CD4-positive, alpha-beta memory T cell (primary cell): ENCODE results near the gene NDUFS1. TPM values are rescaled to one million over a fixed set of nuclear protein-coding genes. Genes with fewer than 3 reads are reported as not detected.
"Not testable (repeated sequence)": the region's sequence is repeated elsewhere in the genome, so short reads cannot be mapped to it uniquely, and the experiment has no call there.

Source experiments
- CTCF ChIA-PET: fragments of 350-600 bp; sonication (Branson Sonifier 250); formaldehyde crosslinking; loops from one replicate; lab custom pipeline; 2021; ENCODE audit warnings: inconsistent platforms; ENCODE audit not compliant: partially characterized antibody; lab: Charles Lee
- POLR2A ChIA-PET: fragments of 350-600 bp; sonication (Branson Sonifier 250); formaldehyde crosslinking; loops from one replicate; lab custom pipeline; 2021; ENCODE audit not compliant: partially characterized antibody; lab: Charles Lee
- DNase-seq, 5 donors: peaks; one replicate each; pipeline versions ENCODE4 v3.0.0 to v3.0.0-alpha.2; 2020 to 2022; ENCODE audit warnings: mixed read lengths in 1 of 5
- H3K27ac ChIP-seq: one replicate; pipeline ENCODE4 v1.7.0; 2013; ENCODE audit warnings: low read depth, low read length
- H3K27me3 ChIP-seq: 2 replicates; pipeline ENCODE4 v1.7.0; 2013; ENCODE audit warnings: mild to moderate bottlenecking, low read length, moderate library complexity; ENCODE audit not compliant: insufficient read depth
- H3K36me3 ChIP-seq: 2 replicates; pipeline ENCODE4 v1.7.0; 2013; ENCODE audit warnings: mild to moderate bottlenecking, low read length, moderate library complexity; ENCODE audit not compliant: insufficient read depth
- H3K4me1 ChIP-seq: 2 replicates; pipeline ENCODE4 v1.7.0; 2013; ENCODE audit warnings: mild to moderate bottlenecking, low read length, moderate library complexity; ENCODE audit not compliant: insufficient read depth
- H3K4me3 ChIP-seq, 2 donors: one replicate each; pipeline ENCODE4 v1.7.0; 2013; ENCODE audit warnings: low read length in 2 of 2, mild to moderate bottlenecking in 1 of 2
- H3K9me3 ChIP-seq, 2 donors: one replicate each; pipeline ENCODE4 v1.7.0; 2013; ENCODE audit warnings: low read length in 2 of 2, control low read depth in 1 of 2; ENCODE audit not compliant: control insufficient read depth in 1 of 2
- H3K27ac Mint-ChIP-seq, 7 donors: one replicate each; pipeline ENCODE4 v1.8.0; 2020 to 2021; ENCODE audit warnings: mixed read lengths in 7 of 7, mild to moderate bottlenecking in 6 of 7, inconsistent platforms in 3 of 7, moderate library complexity in 3 of 7
- H3K27me3 Mint-ChIP-seq, 2 donors: one replicate each; pipeline ENCODE4 v1.8.0; 2020 to 2021; ENCODE audit warnings: mixed read lengths in 2 of 2
- H3K36me3 Mint-ChIP-seq, 2 donors: one replicate each; pipeline ENCODE4 v1.8.0; 2020 to 2021; ENCODE audit warnings: mixed read lengths in 2 of 2, inconsistent platforms in 1 of 2, mild to moderate bottlenecking in 1 of 2
- H3K4me1 Mint-ChIP-seq, 4 donors: one replicate each; pipeline ENCODE4 v1.8.0; 2020 to 2021; ENCODE audit warnings: mixed read lengths in 4 of 4, mild to moderate bottlenecking in 1 of 4
- H3K4me3 Mint-ChIP-seq, 8 donors: one replicate each; pipeline ENCODE4 v1.8.0; 2020 to 2021; ENCODE audit warnings: mixed read lengths in 8 of 8, mild to moderate bottlenecking in 7 of 8, moderate library complexity in 6 of 8, inconsistent platforms in 3 of 8
- H3K9me3 Mint-ChIP-seq, 8 donors: one replicate each; pipeline ENCODE4 v1.8.0; 2020 to 2021; ENCODE audit warnings: mixed read lengths in 8 of 8, mild to moderate bottlenecking in 5 of 8, inconsistent platforms in 3 of 8, moderate library complexity in 1 of 8
- intact Hi-C: fragments of 100-400 bp; cut with micrococcal nuclease; formaldehyde crosslinking; loops from one replicate; pipeline ENCODE4 v1.15.1; 2023
- polyA plus RNA-seq, 2 donors: library from polyadenylated mRNA; unstranded; fragments of 300-500 nt; fragmentation: Illumina TruSeq; gene quantifications; one replicate each; pipeline ENCODE4 v1.2.3, GENCODE V29; 2021
- total RNA-seq, 2 experiments: library from RNA; stranded (reverse); gene quantifications; one replicate each; pipeline ENCODE4 v1.2.3, GENCODE V29; 2021

Gene NDUFS1
- total and polyA plus RNA-seq, 4 experiments from 2014 or later = 32.1 to 57.6 (median 52.8) TPM

GRCh38 chr2:206162401-206162800, 3.2 kb upstream of the NDUFS1 start:
- H3K9me3 ChIP-seq, H3K9me3 Mint-ChIP-seq, H3K4me3 ChIP-seq, H3K27ac ChIP-seq, DNase-seq, H3K27me3 ChIP-seq, H3K27me3 Mint-ChIP-seq, POLR2A ChIA-PET: not testable (repeated sequence)
- Mint-ChIP-seq H3K4me3 (peak overlapping the region in 1 of 8 donors; percentile 48), H3K4me1 (peaks cover 32 to 62% (median 50%) of the 10 kb centered on the region in 4 donors), H3K27ac (peak overlapping the region in 4 of 7 donors; percentile 32 to 98 (median 56)), H3K36me3 (peaks cover 33 to 61% of the 10 kb centered on the region in 2 donors)
- CTCF ChIA-PET = interaction anchor here (1.3 to 3.6 kb wide), 3 partner anchors 75 to 397 kb away, joined by 3 to 19 read pairs (median 7); partner anchors contain the start of gene INO80D
- intact Hi-C loops = loop anchor here (5.0 to 10.0 kb wide), 3 partner anchors 282 to 1315 kb away; partner anchors contain the start of gene ADAM23
- H3K4me1 ChIP-seq = peaks cover 35% of the 10 kb centered on the region
- H3K36me3 ChIP-seq = peaks cover 15% of the 10 kb centered on the region

DNA sequence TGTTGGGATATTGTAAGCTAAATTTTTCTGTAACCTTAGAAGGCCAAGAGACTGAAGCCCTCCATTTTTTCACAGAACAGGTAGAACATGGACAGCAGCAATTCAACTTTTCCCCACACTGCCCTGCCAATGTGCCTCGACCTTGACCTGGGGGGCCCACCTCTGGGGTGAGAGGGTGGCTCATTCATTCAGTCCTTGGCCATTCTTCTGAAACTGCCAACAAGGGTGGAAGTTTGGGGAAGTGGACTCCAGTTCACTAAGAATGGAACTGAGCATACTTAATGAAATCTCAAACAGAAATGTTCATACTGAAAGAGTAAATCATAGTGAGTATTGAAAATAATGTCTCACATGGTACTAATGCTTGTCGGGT, 1.5 kb upstream of the NDUFS1 start:
- no peak for DNase-seq
- Histone ChIP-seq H3K4me1 (peaks cover 47% of the 10 kb centered on the region), H3K27ac (peak overlapping the region; percentile 94), H3K4me3 (peak overlapping the region; percentile 69 to 78), H3K36me3 (peaks cover 15% of the 10 kb centered on the region), H3K9me3 (no peaks in the 10 kb centered on the region), H3K27me3 (no peaks in the 10 kb centered on the region)
- Mint-ChIP-seq H3K4me3 (peak overlapping the region; percentile 97 to 100 (median 100)), H3K27me3 (no peaks in the 10 kb centered on the region), H3K9me3 (peaks cover 0 to 4% (median 0%) of the 10 kb centered on the region in 8 donors), H3K36me3 (peaks cover 25 to 58% of the 10 kb centered on the region in 2 donors), H3K4me1 (peaks cover 38 to 70% (median 56%) of the 10 kb centered on the region in 4 donors), H3K27ac (peak overlapping the region; percentile 92 to 100 (median 99))
- CTCF ChIA-PET = interaction anchor here (0.5 to 3.6 kb wide), 6 partner anchors 25 to 398 kb away, joined by 3 to 19 read pairs (median 4); partner anchors contain the start of genes INO80D and ZDBF2
- POLR2A ChIA-PET = interaction anchor here (1.2 to 2.1 kb wide), 5 partner anchors 73 to 398 kb away, joined by 3 to 29 read pairs (median 7); partner anchors contain the start of genes INO80D and ZDBF2
- intact Hi-C loops = loop anchor here (5.0 to 10.0 kb wide), 3 partner anchors 284 to 1317 kb away; partner anchors contain the start of gene ADAM23

DNA sequence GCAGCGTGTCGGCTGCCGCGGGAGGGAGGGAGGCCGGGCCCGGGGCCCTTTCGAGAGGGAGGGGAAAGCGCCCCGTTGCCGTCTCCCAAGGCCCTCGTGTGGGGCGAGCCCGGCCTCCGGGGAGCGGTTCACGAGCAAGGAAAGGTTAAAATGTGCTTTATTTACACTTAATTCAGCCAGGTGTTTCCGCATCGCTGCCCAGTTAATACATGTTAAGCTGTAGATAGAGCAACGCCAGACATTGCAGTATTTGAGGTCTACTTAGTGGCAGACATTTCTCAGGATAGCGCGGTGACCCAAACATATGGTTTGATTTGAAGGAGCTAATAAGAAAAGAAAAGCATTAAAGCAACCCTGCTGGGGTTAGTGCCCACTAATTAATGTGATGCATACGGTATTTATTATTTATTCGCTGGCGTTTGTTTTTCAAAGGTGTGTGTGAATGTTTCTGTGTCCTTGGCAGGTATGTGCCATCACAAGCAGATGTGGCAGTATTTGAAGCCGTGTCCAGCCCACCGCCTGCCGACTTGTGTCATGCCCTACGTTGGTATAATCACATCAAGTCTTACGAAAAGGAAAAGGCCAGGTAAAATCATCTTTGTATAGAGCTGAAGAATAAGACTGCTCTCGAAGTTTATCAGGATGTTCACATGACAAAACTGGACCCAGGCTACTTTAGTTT, 1.0 kb upstream of the NDUFS1 start:
- H3K4me1 Mint-ChIP-seq = peaks cover 38 to 70% (median 56%) of the 10 kb centered on the region in 4 donors
- intact Hi-C loops = loop anchor here (5.0 to 10.0 kb wide), 3 partner anchors 285 to 1317 kb away; partner anchors contain the start of gene ADAM23
- peaks cover 15% of the 10 kb centered on the region for H3K36me3 ChIP-seq
- DNase-seq = no peak
- peaks cover 25 to 58% of the 10 kb centered on the region in 2 donors for H3K36me3 Mint-ChIP-seq
- CTCF ChIA-PET = interaction anchor here (0.5 to 3.6 kb wide), 4 partner anchors 24 to 114 kb away, joined by 3 to 19 read pairs (median 4); partner anchors contain the start of genes INO80D and ZDBF2
- no peaks in the 10 kb centered on the region for H3K27me3 ChIP-seq
- peak overlapping the region; percentile 97 to 100 (median 100) for H3K4me3 Mint-ChIP-seq
- POLR2A ChIA-PET = interaction anchor here (1.2 to 2.1 kb wide), 7 partner anchors 20 to 1465 kb away, joined by 3 to 29 read pairs (median 3); partner anchors contain the start of genes INO80D, METTL21A and ZDBF2
- peak overlapping the region; percentile 92 to 100 (median 99) for H3K27ac Mint-ChIP-seq
- H3K4me1 ChIP-seq = peaks cover 47% of the 10 kb centered on the region
- H3K27me3 Mint-ChIP-seq = no peaks in the 10 kb centered on the region
- no peaks in the 10 kb centered on the region for H3K9me3 ChIP-seq
- H3K4me3 ChIP-seq = peak overlapping the region; percentile 69 to 78
- H3K9me3 Mint-ChIP-seq = peaks cover 0 to 4% (median 0%) of the 10 kb centered on the region in 8 donors
- peak overlapping the region; percentile 94 for H3K27ac ChIP-seq

GRCh38 chr2:206158563-206159345, 490 bp downstream of the NDUFS1 start:
- ChIA-PET POLR2A (interaction anchor here (1.1 to 2.1 kb wide), 4 partner anchors 19 to 1467 kb away, joined by 3 to 29 read pairs (median 4); partner anchors contain the start of genes INO80D and METTL21A), CTCF (interaction anchor here (3.6 kb wide), 1 partner anchor 72 kb away, joined by 19 read pairs; the partner anchor contains the start of gene INO80D)
- Mint-ChIP-seq H3K4me1 (peaks cover 40 to 78% (median 59%) of the 10 kb centered on the region in 4 donors), H3K36me3 (peaks cover 21 to 58% of the 10 kb centered on the region in 2 donors), H3K4me3 (peak overlapping the region; percentile 97 to 100 (median 100)), H3K27me3 (no peaks in the 10 kb centered on the region), H3K27ac (peak overlapping the region; percentile 98 to 100 (median 99)), H3K9me3 (peaks cover 0 to 4% (median 0%) of the 10 kb centered on the region in 8 donors)
- intact Hi-C loops = loop anchor here (1.0 to 5.0 kb wide), 7 partner anchors 72 to 1554 kb away; partner anchors contain the start of genes CCNYL1, CREB1, FASTKD2 and INO80D
- no peak for DNase-seq
- H3K9me3 ChIP-seq = no peaks in the 10 kb centered on the region
- no peaks in the 10 kb centered on the region for H3K27me3 ChIP-seq
- peaks cover 15% of the 10 kb centered on the region for H3K36me3 ChIP-seq
- peak overlapping the region; percentile 69 to 78 for H3K4me3 ChIP-seq
- peak overlapping the region; percentile 94 for H3K27ac ChIP-seq
- peaks cover 54% of the 10 kb centered on the region for H3K4me1 ChIP-seq

DNA sequence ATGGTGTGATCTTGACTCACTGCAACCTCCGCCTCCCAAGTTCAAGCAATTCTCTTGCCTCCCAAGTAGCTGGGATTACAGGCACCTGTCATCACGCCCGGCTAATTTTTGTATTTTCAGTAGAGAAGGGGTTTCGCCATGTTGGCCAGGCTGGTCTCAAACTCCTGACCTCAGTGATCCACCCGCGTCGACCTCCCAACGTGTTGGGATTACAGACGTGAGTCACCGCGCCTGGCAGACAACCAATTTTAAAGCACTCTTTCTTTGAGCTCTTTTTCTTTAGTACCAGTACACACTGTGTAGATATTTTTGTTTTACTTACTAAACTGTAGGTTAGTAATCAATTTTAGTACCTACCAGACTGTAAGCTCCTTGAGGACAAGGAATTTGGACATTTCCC, 2.2 kb downstream of the NDUFS1 start:
- intact Hi-C loops = loop anchor here (5.0 kb wide), 2 partner anchors 1010 to 1555 kb away; partner anchors contain the start of genes CCNYL1 and KLF7

DNA sequence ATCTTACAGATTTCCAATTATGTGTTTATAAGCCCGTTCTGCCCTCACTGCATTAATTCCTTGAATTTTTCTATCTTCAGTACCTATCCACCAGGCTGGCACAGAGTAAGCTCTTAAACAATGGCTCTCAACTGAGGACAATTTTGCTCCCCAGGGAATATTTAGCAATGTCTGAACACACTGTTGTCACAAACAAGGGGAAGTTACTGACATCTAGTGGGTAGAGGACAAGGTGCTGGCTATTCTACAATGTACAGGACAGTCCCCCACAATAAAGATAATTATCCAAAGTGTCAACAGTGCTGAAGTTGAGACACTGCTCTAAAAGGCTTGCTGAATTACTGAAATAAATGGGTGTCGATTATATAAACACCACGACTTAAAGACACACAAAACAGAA, 5.0 kb downstream of the NDUFS1 start:
- ChIA-PET CTCF (interaction anchor here (1.2 kb wide), 1 partner anchor 11 kb away, joined by 4 read pairs; no protein-coding TSS in a partner anchor), POLR2A (no interaction called here)
- H3K4me1 Mint-ChIP-seq = peaks cover 23 to 51% (median 37%) of the 10 kb centered on the region in 4 donors
- H3K36me3 Mint-ChIP-seq = peaks cover 18 to 38% of the 10 kb centered on the region in 2 donors
- peaks cover 34% of the 10 kb centered on the region for H3K4me1 ChIP-seq
- H3K27ac Mint-ChIP-seq = peak overlapping the region in 1 of 7 donors; percentile 1
- no peaks in the 10 kb centered on the region for H3K27me3 Mint-ChIP-seq
- intact Hi-C loops = no loop called here
- no peaks in the 10 kb centered on the region for H3K27me3 ChIP-seq
- peaks cover 15% of the 10 kb centered on the region for H3K36me3 ChIP-seq
- H3K9me3 ChIP-seq = no peaks in the 10 kb centered on the region
- no peak overlapping the region for H3K4me3 Mint-ChIP-seq
- no peak for DNase-seq
- H3K27ac ChIP-seq = no peak overlapping the region
- H3K4me3 ChIP-seq = no peak overlapping the region
- H3K9me3 Mint-ChIP-seq = peaks cover 0 to 2% (median 0%) of the 10 kb centered on the region in 8 donors

More for the DNA sequence above, 2.2 kb downstream of the NDUFS1 start:
- ChIA-PET POLR2A (interaction anchor here (0.8 to 1.4 kb wide), 2 partner anchors 30 to 71 kb away, joined by 3 to 4 read pairs; partner anchors contain the start of gene INO80D), CTCF (interaction anchor here (1.0 kb wide), 1 partner anchor 25 kb away, joined by 3 read pairs; no protein-coding TSS in a partner anchor)
- not testable (repeated sequence) for H3K27me3 Mint-ChIP-seq, H3K4me3 ChIP-seq, DNase-seq, H3K36me3 ChIP-seq, H3K9me3 Mint-ChIP-seq, H3K9me3 ChIP-seq, H3K27me3 ChIP-seq, H3K27ac ChIP-seq
- H3K27ac Mint-ChIP-seq = peak overlapping the region in 2 of 7 donors; percentile 9 to 59
- peaks cover 6 to 41% of the 10 kb centered on the region in 2 donors for H3K36me3 Mint-ChIP-seq
- H3K4me1 Mint-ChIP-seq = peaks cover 33 to 66% (median 45%) of the 10 kb centered on the region in 4 donors
- H3K4me3 Mint-ChIP-seq = peak overlapping the region in 6 of 8 donors; percentile 16 to 99 (median 50)
- H3K4me1 ChIP-seq = peaks cover 52% of the 10 kb centered on the region
